NCI-H1930 (cell line): ENCODE data around the gene PHETA1.

Source experiments
- DNase-seq, 2 experiments: peaks; one replicate each; lab custom pipeline; 2025; lab: John Stamatoyannopoulos, UW

Gene PHETA1, protein sequence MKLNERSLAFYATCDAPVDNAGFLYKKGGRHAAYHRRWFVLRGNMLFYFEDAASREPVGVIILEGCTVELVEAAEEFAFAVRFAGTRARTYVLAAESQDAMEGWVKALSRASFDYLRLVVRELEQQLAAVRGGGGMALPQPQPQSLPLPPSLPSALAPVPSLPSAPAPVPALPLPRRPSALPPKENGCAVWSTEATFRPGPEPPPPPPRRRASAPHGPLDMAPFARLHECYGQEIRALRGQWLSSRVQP

DNA sequence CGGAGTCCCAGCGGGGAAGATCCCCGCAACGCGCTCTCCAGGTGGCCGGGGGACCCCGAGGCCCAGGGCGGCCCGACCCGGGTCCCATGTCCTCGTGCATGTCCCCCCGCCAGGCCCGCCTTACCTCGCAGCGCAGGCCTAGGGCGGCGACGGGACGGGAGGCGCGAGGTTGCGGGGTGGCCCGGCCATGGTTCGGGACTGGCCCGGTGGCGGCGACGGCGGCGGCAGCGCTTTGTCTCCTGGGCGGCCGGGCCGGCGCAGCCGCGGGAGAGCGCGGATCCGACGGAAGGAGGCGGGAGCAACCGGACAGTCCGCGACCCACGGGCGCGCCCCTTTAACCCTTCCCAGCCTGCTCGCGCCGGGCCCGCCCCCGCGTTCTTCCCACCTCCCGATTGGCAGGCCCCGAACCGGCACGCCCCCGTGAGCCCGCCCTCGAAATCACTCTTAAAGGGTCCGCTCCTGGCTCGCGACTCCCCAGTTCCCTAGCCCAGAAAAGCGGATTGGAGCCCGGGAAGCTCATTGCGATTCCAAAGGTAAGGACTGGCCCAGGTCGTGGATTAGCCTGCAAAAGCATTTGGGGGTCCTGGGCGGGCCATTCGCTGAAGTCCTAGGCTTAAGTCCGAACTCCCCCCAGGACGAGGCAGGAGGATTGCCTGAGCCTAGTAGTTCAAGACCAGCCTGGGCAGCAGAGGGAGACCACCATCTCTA lies at the start of gene PHETA1:
Gene PHETA1 (minus strand): TSS at position 308 of the 708 bp plus-strand sequence. CDS start 5,668 bp downstream, outside the sequence.
- DNase-seq, result peak; percentile 82 to 87

DNA sequence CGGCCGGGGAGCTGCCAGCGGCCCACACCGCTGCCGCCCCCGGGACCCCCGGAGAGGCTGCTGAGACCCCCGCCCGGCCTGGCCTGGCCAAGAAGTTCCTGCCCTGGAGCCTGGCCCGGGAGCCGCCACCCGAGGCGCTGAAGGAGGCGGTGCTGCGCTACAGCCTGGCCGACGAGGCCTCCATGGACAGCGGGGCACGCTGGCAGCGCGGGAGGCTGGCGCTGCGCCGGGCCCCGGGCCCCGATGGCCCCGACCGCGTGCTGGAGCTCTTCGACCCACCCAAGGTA lies 49.6 kb upstream of the PHETA1 start:
- DNase-seq, result no peak

DNA sequence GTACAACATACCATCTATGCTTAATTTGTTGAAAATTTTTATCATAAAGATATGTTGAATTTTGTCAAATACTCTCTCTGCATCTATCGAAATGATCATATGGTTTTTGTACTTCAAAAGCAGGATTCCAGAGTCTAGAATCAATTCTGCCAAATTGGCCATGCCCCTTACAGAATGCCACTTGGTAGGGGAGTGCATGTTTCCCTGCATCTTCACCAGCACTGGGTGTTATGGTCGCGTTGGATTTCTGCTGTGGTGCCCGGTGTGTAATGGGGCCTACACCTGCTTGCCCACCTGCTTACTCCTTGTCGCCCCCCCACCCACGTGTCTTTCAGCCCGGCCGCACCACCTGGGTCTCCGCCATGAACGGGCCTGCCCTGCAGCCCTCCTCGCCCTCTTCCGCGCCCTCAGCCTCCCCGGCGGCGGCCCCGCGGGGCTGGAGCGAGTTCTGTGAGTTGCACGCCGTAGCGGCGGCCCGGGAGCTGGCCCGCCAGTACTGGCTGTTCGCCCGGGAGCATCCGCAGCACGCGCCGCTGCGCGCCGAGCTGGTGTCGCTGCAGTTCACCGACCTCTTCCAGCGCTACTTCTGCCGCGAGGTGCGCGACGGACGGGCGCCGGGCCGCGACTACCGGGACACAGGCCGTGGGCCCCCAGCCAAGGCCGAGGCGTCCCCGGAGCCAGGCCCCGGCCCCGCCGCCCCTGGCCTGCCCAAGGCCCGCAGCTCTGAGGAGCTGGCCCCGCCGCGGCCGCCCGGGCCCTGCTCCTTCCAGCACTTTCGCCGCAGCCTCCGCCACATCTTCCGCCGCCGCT lies 49.1 kb upstream of the PHETA1 start:
- no peak for DNase-seq

DNA sequence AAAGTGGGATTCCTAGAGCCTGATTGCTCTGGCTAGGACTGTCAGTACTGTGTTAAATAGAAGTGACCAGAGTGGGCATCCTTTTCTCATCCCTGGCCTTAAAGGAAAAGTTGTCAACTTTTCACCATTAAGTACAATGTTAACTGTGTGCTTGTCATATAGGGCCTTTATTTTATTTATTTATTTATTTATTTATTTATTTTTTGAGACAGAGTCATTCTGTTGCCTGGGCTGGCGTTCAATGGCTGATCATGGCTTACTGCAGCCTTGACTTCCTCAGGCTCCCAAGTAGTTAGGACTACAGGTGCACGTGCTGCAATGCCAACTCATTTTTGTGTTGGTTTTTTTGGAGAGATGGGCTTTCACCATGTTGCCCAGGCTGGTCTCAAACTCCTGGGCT lies 48.4 kb upstream of the PHETA1 start:
- DNase-seq, result no peak

DNA sequence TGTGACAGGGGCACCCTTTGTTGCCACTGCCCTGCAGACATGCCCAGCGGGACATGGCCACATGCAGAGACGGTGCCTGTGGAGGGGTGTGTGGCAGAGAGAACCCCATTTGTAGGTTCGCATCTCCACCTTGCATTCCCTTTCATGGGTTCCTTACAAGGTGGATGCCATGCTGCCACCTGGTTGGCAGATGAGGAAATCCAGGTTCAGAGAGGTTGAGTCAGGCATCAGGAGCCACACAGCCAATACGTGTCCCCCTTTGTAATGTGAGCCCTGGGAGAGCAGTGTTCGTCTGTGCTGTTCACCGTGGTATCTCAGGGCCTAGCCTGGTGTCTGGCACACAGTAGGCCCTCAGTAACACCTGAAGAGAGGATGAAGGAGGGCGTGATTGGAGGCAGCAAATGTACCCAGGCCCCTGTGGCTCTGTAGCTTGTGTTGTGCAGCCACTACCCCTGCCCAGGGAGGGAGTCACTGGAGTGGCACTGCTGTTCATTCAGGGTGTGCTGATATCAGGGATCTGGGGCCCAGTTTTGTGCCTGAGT lies 45.9 kb upstream of the PHETA1 start:
- DNase-seq, result no peak

DNA sequence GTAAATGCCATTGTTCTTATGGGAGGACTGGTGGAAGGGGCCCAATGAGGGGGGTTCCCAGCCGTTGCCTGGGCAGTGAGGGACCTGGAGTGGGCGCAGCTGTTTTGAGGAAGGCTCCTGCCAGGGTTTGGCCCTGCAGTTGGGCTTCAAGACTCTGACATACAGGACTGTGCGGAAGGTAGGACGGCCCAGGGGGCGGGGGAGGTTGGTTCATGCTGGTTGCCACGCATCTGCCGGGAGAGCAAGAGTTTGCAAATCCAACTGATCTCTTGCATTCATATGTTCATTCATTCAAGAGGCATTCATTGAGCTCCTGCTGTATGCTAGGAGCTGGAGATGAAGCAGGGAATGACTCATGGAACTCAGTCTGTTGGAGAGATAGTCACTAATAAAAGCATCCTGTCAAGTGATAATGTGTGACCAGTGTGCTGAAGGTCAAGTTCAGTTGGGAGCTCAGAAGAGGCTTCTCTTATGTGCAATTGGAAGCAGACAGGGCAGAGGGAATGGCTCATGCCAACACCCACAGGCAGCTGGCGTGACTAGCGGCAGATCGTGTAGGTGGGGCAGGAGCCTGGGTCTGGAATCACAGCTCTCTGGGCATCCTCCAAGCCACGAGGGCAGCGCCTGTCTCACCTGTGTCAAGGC lies 44.7 kb upstream of the PHETA1 start:
- no peak for DNase-seq

DNA sequence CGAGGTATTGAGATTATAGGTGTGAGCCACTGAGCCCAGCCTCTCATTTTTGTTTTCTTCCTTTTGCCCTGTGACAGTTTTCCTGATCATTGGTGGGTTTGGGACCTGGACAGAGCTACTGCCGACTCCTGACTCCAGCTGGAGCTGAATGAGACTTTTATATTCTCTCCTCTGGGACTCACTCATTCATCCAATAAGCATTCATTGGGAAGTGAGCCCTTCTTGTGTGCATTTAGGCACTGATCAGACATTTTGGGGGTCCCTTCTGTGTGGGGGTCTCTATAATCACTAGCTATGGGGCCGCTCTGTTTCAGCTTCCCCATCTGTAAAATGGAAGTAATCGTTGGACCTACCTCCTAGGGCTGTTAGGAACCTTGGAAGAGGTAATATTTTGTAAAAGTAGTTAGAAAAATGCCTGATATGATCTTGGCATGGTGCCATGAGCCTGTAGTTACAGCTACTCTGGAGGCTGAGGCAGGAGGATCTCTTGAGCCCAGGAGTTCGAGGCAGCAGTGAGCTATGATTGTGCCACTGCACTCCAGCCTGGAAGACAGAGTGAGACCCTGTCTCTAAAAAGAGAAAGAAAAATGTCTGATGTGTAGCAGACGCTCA lies 44.0 kb upstream of the PHETA1 start:
- DNase-seq, result no peak

DNA sequence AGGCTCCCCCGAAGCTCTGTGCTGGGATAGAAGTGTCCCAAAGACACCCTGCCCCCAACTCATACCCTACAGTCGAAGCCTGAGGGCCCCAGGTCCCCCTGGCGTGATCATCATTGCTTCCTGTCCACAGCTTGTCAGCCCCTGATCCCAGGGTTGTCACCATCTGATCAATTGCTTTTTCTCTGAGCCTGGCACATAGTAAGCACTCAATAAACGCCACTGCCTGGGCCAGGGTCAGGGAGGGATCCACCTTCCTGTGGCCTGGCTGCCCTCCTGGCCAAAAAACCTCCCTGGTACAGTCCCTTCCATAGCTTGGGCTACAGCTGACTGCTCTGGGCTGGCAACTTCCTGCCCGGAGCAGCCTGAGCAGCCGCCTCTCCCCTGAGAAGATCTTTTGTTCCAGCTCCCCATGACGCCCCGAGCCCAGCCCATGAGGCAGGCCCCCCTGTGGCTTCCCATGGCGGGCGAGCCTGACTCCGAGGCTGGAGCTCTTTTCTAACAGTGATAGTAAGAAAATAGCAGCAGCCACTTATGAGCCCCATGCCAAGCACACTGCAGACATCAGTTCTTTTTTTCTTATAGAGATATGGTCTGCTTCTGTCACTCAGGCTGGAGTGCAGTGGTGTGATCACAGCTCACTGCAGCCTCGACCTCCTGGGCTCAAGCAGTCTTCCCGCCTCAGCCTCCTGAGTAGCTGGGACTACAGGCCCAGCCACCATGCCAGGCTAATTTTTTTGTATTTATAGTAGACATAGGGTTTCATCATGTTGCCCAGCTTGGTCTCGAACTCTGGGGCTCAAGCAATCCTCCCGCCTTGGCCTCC lies 43.3 kb upstream of the PHETA1 start:
- DNase-seq, result no peak

DNA sequence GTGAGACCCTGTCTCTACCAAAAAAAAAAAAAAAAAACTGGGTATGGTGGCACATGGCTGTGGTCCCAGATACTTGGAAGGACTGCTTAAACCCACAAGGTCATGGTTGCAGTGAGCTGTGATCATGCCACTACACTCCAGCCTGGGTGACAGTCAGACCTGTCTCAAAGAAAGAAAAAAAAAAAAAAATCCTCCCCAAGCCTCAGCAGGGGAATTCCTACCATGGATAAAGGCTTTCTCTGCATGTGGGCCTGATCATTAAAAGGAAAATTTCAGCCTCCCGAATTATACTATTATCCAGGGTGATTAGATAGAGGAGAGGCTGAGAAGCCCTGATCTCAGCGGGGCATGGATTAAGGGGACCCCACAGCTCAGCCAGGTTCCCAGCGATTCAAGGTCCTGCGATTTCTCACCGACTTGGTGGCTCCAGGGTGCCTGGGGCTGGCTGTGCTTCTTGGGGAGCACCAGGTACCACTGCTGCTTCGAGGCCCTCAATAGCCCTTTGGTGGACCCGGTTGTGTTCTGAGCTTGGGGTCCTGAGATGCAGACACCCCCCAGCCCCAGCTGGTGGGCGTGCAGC lies 42.4 kb upstream of the PHETA1 start:
- DNase-seq, result no peak

DNA sequence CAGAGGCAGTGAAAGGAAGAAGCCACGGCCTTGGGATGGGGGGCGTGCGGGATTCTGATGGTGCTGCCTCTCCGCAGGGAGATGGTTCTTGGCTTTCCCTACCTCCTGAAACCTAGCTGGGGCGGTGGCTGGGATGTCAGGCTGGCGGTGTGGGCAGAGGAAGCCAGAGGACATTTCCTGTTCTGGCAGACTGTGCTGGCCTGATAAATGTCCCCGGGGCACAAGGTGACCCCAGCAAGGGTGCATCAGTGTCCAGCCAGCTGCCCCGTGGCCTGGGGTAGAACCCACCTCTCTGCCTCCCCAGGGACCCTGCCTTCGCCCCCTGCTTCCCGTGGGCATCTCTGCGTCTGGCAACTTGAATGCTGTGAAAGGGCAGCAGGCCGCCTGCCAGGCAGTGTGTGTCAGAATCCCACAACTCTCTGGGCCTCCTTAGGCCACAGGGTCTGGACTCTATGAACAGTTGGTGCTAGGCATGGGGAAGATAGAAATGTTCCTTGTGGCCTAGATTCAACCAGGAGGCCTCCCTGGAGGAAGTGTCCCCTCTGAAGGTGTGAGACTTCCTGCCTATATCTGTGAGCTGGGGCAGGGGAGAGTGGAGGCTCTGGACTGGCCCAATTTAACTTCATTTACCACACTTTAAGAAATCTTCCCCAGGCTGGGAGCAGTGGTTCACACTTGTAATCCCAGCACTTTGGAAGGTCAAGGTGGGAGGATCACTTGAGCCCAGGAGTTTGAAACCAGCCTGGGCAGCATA lies 41.7 kb upstream of the PHETA1 start:
- DNase-seq, result no peak

DNA sequence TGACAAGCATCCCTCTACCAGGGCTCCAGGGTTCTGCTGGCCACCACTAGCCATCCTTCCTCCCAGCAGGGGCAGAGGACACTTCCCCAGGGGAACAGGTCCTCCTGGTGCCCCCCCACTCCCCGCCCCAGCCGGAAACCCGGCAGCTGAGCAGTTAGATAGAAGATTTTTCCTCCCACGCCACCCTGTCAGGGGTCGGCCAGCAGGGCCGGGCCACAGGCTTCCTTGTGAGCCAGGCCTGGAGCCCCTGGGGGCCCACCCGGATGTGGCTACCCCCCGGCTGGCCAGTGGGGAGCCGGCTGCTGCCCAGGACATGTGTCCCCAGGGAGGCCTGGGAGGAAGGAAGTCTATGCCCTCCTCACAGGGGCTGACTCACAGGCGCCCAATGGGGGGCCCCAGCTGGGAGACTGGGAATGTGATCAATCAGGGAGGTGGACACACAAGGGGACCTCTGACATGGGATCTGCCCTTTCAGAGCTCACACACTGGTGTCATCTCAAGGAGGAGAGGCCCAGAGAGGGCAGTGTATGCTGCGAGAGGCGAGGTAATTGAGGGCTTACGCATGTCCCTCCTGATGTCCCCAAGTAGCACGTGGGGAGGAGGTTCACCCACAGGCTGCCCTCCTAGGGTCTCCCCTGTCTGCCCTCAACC lies 41.0 kb upstream of the PHETA1 start:
- no peak for DNase-seq

DNA sequence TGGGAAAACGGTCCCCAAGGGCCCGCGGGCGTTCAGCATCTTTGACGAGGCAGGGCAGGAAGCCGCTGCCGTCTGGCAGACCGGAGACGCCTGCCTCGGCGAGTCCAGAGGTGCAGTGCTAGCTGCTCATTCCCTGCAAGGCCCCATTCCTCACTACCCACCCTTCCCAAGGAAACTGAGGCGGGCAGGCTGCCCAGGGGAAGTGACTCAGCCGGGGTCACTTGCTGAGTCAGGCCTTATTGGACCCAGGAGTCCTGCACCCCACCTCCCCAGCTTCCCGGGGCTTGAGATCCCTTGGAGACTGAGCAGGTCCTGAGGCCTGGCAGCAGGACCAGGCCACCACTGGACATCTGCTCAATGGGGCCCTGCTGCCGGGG lies 40.5 kb upstream of the PHETA1 start:
- DNase-seq, result no peak

DNA sequence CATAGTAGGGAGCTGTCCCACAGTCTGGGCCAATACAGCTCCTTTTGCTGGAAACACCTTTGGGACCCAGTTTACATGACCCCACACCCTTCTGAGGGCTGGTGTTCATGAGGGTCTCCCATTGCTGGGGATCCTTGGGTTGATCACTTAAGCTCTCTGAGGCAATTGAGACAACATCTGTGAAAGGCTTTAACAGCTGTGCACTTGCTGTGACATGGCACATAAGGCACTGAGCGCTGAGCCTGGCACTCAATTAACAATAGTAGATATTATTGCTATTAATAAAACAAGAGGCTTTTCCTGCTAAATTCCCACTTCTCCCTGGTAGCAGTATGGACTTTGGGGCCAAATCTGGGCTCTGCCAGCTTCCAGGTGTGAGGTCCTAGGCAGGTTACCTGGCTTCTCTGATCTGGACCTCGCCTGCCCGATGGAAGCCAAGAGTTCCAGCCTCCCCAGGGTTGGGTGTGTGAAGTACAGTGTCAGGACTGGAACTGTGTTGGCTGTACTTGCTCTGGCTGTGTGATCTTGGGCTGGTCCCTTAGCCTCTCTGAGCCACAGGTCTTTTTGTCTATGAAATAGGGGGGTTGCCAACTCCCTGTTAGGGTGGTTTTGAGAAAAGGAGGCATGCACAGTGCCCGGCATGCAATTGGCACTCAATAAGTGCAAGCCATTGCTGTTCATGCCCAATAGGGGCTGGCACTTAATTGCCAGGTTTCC lies 39.9 kb upstream of the PHETA1 start:
- no peak for DNase-seq

DNA sequence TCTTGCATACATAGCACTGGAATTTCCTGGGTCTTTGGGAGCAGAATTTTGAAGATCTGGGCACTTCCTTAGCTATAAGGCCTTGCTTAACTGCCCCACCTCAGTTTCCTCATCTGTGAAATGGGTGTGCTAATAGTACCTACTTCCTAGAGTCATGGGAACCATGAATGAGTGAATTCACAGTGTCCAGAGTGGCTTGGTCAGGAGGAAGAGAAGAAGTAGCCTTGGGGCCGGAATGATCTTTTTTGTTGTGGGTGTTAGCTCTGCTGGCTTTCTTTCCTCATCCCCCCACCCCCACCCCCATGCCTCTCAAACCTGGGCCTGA lies 39.2 kb upstream of the PHETA1 start:
- DNase-seq, result no peak

DNA sequence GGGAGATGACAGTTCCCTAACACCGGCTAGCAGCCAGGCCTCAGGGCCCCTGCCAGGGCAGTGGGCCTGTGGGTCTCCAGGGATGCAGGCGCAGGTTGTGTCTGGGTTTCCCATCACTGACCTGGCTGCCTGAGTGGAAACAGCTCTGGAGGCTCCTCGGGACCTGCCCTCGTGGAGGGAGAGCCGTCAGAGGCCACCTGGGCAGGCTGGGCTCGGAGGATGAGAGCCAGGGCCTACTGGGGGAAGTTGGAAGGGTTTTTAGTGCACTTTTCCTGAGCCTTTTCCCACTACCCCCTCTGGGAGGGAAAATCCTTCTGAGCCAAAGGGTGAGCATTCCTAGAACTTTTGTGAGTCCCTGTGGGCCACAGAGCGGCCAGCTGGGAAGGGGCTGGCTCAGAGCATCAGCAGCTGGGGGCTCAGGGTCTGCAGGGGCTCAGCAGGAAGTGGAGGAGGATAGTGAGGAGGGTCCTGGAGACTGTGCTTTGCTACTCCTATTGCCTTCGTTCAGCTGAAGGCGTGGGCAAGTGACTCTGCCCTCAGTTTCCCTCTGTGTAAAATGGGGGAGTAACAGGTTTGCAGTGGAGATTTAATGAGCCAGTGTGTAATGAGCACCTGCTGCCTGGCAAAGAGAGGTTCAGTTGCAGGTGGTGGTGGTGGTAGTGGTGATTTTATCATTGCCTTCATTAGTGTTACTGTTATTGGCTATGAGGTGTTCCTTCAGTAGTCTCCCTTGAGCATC lies 38.7 kb upstream of the PHETA1 start:
- no peak for DNase-seq

DNA sequence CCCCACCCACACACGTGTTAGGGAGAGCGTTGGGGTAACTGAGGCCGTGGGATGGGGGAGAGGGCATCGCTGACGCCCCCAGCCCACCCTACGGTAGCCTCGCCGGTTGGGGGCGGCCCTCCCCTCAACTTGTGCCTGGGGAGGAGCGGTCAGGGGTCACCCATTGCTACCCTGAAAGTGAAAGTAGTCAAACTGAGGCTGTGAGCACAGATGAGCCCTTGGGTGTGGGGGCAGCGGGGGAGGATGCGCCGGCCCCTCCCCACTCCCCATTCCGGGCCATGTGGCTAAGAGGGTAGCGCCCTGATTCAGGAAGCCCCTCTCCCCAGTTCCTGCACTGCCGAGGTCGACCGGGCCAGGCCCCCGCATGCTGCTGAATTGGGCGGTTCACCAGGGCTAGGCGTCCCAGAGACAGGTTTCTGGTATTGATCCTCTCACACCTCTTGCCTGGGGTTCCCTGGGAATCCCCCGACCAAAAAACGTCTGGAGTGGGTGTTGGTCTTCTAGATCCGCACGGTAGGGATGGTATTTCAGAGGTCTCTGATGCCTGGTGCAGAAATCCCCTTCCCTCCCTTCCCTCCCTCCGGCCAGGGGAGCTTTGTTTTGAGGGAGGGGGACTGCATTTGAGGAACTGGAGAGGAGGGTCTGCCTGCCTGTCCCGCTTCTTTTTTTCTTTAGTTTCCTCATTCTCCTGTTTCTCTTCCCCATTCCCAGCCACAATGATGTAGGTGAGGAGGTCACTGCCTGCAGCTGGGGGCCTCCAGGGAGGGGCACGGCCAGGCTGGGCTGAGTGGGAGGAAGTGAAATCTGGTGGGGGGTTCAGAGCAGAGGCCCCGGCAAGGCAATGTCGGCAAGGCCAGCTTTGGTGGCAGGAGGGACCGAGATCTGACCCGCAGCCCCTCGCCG lies 37.8 kb upstream of the PHETA1 start:
- DNase-seq, result no peak

DNA sequence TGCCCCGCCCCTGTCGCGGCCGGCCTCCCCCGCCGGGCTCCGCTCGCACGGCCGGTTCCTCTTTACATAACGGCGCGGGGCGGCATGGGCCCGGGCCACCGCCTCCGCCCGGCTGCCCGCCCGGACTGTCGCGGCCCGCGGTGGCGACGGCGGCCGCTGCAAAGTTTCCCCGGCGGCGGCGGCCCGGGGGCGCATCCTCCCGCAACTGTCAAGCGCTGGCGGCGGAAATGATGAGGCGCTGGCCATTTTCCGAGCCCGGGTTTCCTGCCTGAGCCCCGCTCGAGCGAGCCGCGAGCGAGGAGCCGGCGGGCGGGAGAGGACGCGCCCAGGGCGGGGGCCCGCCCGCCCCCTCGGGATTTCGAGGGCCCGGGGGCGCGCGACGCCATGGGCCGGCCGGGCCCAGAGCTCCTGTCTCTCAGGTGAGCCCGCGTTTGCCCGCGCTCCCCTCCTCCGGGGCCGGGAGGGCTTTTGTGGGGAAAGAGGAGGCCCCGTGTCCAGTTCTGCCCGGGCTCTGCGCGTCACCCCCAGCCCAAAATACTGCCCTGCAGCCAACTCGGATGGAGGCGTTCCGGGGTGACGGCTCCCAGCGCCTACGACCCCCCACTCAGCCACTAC lies 37.1 kb upstream of the PHETA1 start, which contains the start of gene SH2B3:
Gene SH2B3 (plus strand): TSS at position 65 of the 615 bp plus-strand sequence. CDS start 12,223 bp downstream, outside the sequence.
- DNase-seq, result no peak
